H1 (cell line): ENCODE data around the gene RGS4. TPM values are rescaled to one million over a fixed set of nuclear protein-coding genes. Genes with fewer than 3 reads are reported as not detected.

Experiments
- CBX5 ChIP-seq: fragments of 300-800, 300-1000 bp; sonication (generic); IDR thresholded peaks from 2 replicates; pipeline ENCODE4 v1.7.1; 2016; ENCODE audit warnings: antibody characterized with exemption, low read length, low read depth
- SIN3A ChIP-seq, 2 experiments: IDR thresholded peaks in 1 of 2; conservative IDR thresholded peaks in 1 of 2; 2 replicates each; pipeline ENCODE4 v1.6.1; 2011 to 2012; ENCODE audit warnings: low read length in 2 of 2, improper control_type of control experiment in 1 of 2, low read depth in 1 of 2, mild to moderate bottlenecking in 1 of 2
- SP4 ChIP-seq: IDR thresholded peaks from 2 replicates; pipeline ENCODE4 v1.6.1; 2012; ENCODE audit warnings: low read length, inconsistent platforms
- polyA plus RNA-seq, 7 experiments: library from polyadenylated mRNA; depleted of rRNA in 3 of 7; stranded (reverse) in 5 of 7; unstranded in 2 of 7; fragments of >200 nt in 5 of 7; fragments of 200-250 nt in 2 of 7; gene quantifications; 1 replicate in 5 of 7; 2 replicates in 1 of 7; 4 replicates in 1 of 7; pipeline versions ENCODE4 v1.2.1 to v1.2.3, GENCODE V29; 2011 to 2013; ENCODE audit warnings: missing spikeins in 2 of 7, mixed read lengths in 2 of 7
- total RNA-seq: library from RNA; stranded (reverse); fragmentation: NEBNext Ultra II Directional; extraction: Animal tissue kit (Norgen Biotek cat#: 25700); gene quantifications from 2 replicates; pipeline ENCODE4 v1.2.1, GENCODE V29; 2021

The RGS4 gene
- total and polyA plus RNA-seq, 2 of the 8 experiments (the other 6 are each of a cell fraction or from before 2014, with no cell fraction given), result 0.26 to 0.74 TPM

DNA sequence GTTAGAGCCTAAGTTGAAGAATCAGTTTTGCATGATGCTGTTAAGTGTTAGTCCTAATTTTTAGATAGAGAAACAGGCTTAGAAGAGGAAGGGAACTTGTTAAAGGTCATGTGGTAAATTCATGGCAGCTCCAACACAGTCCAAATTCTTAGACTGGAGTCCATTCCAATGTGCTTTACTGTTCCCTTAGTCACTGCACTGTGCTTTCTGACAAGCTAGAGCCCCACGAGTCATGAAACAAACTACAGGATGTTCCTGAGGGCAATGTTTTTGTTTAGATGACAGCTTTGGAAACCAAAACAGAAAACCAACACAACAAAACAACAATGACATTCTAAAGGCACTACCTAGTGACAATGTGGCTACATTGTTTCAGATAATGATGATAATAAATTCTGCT, 23.1 kb upstream of the RGS4 start (continued):
- TF ChIP-seq SIN3A (conservative IDR thresholded peaks at IDR 0.05 in 1 of 2, IDR thresholded peaks at IDR 0.05 in 1 of 2; ENCODE audit: low read depth in 1 of 2, low read length in 2 of 2), result no peak
- TF ChIP-seq CBX5, result no peak
- no peak for TF ChIP-seq SP4
